ENCODE results near the gene ZNF143.
"Not testable (repeated sequence)": the region's sequence is repeated elsewhere in the genome, so short reads cannot be mapped to it uniquely, and the experiment has no call there.

The ZNF143 gene

GRCh38 chr11:9498457-9499078 is 37.8 kb downstream of the ZNF143 start:
- DNase-seq = no peak

DNA sequence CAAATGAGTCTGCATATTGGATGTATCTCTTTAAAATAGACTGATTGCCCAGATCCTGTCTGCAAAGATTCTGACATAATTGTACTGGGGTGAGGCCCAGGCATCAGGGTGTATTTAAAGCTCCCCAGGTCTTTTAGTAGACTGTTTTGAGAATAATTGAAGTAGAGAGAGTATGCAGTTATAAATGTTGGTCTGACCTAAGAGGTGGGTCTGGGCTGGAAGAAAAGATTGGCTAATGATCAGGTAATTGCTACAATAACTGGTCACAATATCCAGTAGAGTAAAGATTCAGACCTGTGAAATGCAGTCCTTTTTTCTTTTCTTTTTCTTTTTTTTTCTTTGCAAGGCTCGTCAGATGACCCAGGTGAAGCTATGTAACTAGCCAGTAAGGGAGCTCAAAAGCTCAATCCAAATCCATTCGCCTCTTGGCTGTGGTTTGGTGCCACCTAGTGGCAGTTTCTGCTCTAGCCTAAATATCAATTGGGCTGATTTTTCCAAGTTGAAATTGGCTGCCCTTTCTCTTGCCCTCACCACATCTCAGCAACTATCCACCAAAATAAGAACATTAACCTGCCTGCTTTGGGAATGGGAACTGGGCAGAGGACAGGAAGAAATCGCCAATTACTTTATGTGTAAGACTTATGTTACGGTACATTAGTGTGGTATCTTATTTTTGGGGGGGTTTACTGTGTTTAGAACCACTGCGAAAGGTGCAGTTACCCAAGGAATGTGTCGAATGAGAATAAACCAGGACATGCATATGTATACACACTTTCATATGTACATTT is 45.9 kb downstream of the ZNF143 start:
- peak; percentile 51 for DNase-seq

- no peak for DNase-seq
Measured at GRCh38 chr11:9507277-9507580, 46.4 kb downstream of the ZNF143 start.

- no peak for DNase-seq
Measured at GRCh38 chr11:9509041-9509440, 48.2 kb downstream of the ZNF143 start.

DNA sequence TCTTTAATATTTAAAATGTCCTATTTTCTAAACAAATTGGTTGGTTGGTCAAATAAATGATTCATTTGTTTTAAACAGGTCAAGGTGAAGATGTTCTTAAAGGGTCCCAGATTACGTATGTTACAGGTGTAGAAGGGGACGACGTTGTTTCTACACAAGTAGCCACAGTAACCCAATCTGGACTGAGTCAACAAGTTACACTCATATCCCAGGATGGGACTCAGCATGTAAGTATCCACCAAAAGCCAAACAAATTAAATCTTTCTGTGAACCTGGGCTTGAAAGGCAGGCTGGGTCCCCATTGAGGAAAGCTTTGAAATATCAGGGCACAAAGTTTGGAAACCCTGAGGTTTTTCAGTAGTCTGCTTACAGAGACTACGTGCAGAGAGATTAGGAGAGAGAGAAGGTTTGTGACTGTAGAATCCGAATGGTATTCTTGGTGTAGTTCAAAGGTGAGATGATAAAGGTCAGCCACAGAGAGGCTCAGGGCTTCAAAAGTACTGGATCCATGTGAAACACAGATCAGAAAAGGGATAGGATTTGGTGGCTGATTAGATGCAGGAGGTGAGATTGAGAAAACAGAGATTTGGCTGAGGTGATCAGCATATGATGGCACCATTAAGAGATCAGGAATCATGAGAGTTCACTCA is 51.7 kb downstream of the ZNF143 start:
- DNase-seq = no peak

DNA sequence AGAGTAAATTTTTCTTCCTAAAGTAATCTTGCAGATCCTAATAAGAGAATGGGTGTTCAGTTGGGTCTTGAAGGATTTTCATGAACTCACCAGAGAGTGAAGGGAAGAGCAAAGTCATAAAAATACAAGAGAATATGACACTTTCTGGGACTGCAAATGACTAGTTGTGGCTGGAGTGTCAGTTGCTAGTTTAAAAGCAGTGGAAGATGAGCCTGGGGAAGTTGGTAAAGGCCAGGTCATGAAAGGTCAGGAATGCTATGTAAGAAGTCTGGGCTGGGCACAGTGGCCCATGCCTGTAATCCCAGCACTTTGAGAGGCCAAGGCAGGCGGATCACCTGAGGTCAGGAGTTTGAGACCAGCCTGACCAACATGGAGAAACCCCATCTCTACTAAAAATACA is 53.8 kb downstream of the ZNF143 start:
- not testable (repeated sequence) for DNase-seq

DNA sequence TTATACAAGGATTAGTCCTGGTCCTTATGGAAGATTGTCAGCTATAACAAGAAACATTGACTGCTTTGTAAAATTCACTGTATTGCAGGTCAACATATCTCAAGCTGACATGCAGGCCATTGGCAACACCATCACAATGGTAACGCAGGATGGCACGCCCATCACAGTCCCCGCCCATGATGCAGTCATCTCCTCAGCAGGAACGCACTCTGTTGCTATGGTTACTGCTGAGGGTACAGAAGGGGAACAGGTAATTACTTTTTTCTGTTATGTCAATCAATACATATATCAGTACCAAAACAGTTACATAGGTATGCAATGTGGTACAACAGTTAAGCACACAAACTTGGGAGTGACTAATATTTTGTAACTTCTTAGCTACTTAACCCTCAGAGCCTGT is 55.3 kb downstream of the ZNF143 start:
- DNase-seq = no peak

- DNase-seq = no peak
Measured at GRCh38 chr11:9518835-9519410, 58.1 kb downstream of the ZNF143 start.

- DNase-seq = no peak
Measured at GRCh38 chr11:9524001-9524400, 63.2 kb downstream of the ZNF143 start.

- no peak for DNase-seq
Measured at GRCh38 chr11:9525116-9525515, 64.3 kb downstream of the ZNF143 start.

- DNase-seq = no peak
Measured at GRCh38 chr11:9527481-9528135, 66.8 kb downstream of the ZNF143 start.

DNA sequence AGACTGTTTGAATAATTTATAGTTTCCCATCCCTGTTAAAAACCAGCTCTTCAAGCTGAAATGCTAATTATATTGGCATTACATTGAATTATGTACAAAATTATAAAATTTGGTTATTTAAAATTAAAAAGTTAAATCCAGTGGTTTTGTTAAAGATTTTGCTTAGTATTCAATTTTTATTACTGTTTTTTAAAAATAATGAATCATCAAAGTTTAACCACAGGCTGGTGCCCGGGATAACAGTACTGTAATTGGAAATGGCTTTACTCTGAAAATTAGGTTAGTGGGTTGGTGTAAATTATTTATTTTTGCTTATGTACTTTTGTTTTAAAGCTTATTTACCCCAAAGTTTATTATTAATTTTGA is 67.3 kb downstream of the ZNF143 start:
- DNase-seq = no peak

GRCh38 chr11:9528573-9529333 is 67.9 kb downstream of the ZNF143 start:
- DNase-seq = no peak

DNA sequence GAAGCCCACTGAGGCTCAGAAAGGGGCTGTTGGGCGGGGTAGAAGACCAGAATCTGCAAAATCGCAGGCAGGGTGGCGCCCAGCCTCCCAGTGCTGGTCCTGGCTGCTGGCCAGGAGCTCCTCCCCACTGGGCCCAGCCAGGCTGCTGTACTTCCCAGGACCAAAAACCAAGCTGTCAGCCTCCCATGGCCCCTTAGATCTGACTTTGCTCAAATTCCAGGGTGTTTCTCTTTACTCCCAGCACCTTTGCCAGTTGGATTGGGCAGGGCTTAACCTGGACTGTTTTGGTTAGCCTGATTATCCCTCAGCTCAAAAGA is 68.5 kb downstream of the ZNF143 start:
- DNase-seq = no peak

DNA sequence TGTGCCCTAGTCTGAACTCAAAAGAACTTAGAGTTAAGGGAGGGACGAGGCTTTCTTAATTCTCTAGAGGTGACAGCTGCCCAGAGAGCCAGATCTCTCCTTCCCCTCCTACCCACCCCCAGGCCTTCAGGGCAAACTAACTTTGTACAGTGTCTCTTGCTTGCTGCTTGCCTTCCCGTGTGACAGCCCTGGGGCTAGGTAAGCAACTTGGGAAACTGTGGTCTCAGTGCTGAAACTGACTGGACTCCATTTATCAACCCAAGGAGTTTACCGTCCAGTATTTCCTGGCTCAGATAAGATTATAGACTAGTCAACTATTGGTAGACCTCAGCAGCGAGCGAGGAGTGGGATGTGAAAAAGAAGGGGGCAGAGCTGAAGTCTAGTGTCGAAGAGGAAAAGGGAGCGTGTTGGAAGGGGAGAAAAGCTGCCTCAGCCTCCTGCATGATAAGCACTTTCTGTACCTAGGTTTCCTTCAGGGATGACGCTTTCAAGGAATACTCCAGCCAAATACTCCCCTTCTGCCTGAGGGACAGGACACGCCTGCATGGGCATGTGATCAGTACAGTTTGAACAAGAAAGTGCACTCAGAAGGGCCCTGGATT is 69.3 kb downstream of the ZNF143 start:
- DNase-seq = no peak

DNA sequence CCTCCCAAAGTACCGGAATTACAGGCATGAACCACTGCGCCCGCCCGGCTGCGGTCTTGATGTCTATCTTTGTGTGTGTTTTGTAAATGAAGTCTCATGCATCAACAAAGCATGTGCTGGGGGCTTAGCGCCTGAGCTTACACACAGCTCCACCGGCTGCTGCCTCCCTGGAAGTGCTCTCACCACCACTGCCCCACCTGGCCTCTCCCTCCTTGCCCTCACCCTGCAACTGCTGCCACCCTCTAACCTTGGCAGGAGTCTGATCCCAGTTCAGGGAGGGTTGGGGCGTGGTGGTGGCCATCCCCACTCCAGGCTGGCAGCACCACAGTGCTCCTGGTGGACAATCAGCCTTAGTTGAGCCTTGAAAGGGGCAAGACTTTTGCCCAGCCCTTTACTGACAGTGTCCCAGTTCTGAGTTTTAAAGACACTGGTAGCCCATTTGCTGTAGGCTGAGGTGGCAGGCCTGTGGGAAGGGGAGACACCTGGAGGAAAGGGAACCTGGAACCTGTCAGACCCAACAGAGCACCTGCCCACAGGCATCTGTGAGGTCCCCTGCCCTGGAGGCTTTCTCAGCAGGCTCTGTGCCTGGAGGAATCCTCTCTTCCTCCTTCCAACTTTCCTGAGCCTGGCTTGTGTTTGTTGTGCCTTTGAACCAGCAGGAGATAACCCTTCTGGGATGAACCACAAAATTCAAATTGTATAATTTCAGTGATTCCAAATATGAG is 70.3 kb downstream of the ZNF143 start:
- no peak for DNase-seq

- no peak for DNase-seq
Measured at GRCh38 chr11:9533058-9533457, 72.2 kb downstream of the ZNF143 start.

DNA sequence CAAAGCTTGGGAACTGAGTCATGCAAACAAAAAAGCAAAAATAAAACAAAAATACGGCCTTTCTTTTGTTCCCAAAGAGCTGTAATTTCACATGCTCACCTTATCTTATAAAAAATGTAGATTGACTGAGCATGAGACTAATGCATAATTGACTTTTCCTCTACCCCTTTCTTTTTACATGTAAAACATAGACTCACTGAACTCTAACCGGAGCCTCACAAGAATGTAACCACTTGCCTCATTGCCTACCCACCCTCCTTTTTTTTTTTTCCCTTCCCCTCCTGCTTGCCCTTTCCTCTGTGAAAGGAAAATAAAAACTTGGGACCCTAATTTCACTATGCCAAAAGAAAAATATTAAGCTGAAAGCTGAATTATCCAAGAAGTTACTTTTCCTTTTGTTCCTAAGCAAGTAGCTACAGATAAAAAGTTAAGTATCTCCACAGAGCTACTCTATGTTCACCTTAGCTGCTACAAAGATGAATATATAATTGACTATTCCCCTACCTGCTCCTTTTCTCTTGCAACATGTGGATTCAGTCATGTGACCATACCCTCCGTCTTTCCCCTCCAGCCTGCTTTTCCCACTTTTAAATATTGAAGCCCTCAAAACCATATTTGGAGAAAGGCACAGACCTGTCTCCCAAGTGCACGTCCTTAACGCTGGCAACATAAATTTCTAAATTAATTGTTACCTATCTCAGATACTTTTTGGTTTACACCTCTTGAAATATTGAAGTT is 73.1 kb downstream of the ZNF143 start:
- no peak for DNase-seq

GRCh38 chr11:9535189-9535781 is 74.5 kb downstream of the ZNF143 start:
- DNase-seq = peak; percentile 1

GRCh38 chr11:9538548-9538947 is 77.7 kb downstream of the ZNF143 start:
- no peak for DNase-seq

DNA sequence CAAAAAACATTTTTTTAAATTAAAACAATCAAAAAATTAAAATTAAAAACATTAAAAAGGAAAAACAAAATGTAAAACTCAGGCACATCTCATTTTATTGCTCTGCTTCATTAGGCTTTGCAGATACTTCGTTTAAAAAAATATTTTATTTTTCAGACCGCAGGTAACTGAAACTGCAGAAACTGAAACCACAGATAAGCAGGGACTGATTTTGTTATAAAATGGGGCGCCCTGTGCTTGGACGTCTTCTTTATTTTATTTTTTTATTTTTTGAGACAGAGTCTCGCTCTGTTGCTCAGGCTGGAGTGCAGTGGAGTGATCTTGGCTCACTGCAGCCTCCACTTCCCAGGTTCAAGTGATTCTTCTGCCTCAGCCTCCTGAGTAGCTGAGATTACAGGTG is 88.4 kb downstream of the ZNF143 start:
- not testable (repeated sequence) for DNase-seq
